Measurements from ENCODE around the gene SLC27A1. TPM values are rescaled to one million over a fixed set of nuclear protein-coding genes. Genes with fewer than 3 reads are reported as not detected.

The SLC27A1 gene
- total RNA-seq, 1 donor from 2014 or later, result 4.3 TPM

GRCh38 chr19:17526922-17527321 is 56.6 kb downstream of the SLC27A1 start:
- intact Hi-C loops (cut with micrococcal nuclease), result loop anchor here (1.0 to 10.0 kb wide), 6 partner anchors 12 to 648 kb away; partner anchors contain the start of genes IFI30 and MAST3
- Mint-ChIP-seq H3K4me3 (peak overlapping the region; percentile 90), H3K27me3 (no peaks in the 10 kb centered on the region), H3K36me3 (ENCODE audit: low read depth) (peaks cover 45% of the 10 kb centered on the region), H3K4me1 (peaks cover 84% of the 10 kb centered on the region), H3K9me3 (peaks cover 5% of the 10 kb centered on the region), H3K27ac (peak overlapping the region; percentile 94)
- ATAC-seq (ENCODE audit: low read depth) (peak; percentile 66), DNase-seq (peak; percentile 73)
- ChIA-PET CTCF (interaction anchor here (1.2 to 2.0 kb wide), 2 partner anchors 12 to 15 kb away, joined by 5 to 6 read pairs; no protein-coding TSS in a partner anchor), POLR2A (interaction anchor here (0.5 to 12.8 kb wide), 23 partner anchors 9 to 941 kb away, joined by 3 to 347 read pairs (median 5); partner anchors contain the start of genes BST2, FCHO1, JAK3 and JUND)
- TF ChIP-seq CTCF (IDR thresholded peaks at IDR 0.05), result no peak

GRCh38 chr19:17527326-17527725 is 57.0 kb downstream of the SLC27A1 start:
- POLR2A ChIA-PET, result interaction anchor here (0.6 to 12.8 kb wide), 18 partner anchors 9 to 941 kb away, joined by 3 to 347 read pairs (median 6); partner anchors contain the start of genes FCHO1, JAK3, JUND and PGLS
- no peaks in the 10 kb centered on the region for H3K27me3 Mint-ChIP-seq
- CTCF ChIA-PET, result interaction anchor here (0.6 to 2.0 kb wide), 3 partner anchors 11 to 15 kb away, joined by 3 to 6 read pairs (median 5); no protein-coding TSS in a partner anchor
- intact Hi-C loops (cut with micrococcal nuclease), result loop anchor here (1.0 to 10.0 kb wide), 6 partner anchors 12 to 647 kb away; partner anchors contain the start of genes IFI30 and MAST3
- DNase-seq (no peak), ATAC-seq (ENCODE audit: low read depth) (peak; percentile 3)
- peaks cover 82% of the 10 kb centered on the region for H3K4me1 Mint-ChIP-seq
- H3K36me3 Mint-ChIP-seq (ENCODE audit: low read depth), result peaks cover 48% of the 10 kb centered on the region
- peak overlapping the region; percentile 94 for H3K27ac Mint-ChIP-seq
- TF ChIP-seq CTCF (IDR thresholded peaks at IDR 0.05), result no peak
- peaks cover 5% of the 10 kb centered on the region for H3K9me3 Mint-ChIP-seq
- H3K4me3 Mint-ChIP-seq, result peak overlapping the region; percentile 90

GRCh38 chr19:17528610-17529009 is 58.3 kb downstream of the SLC27A1 start:
- no peak for TF ChIP-seq CTCF (IDR thresholded peaks at IDR 0.05)
- H3K36me3 Mint-ChIP-seq (ENCODE audit: low read depth), result peaks cover 55% of the 10 kb centered on the region
- peaks cover 77% of the 10 kb centered on the region for H3K4me1 Mint-ChIP-seq
- intact Hi-C loops (cut with micrococcal nuclease), result loop anchor here (5.0 to 10.0 kb wide), 3 partner anchors 44 to 646 kb away; partner anchors contain the start of genes IFI30 and MAST3
- peak overlapping the region; percentile 94 for H3K27ac Mint-ChIP-seq
- no peaks in the 10 kb centered on the region for H3K27me3 Mint-ChIP-seq
- no peak for ATAC-seq (ENCODE audit: low read depth)
- peaks cover 5% of the 10 kb centered on the region for H3K9me3 Mint-ChIP-seq
- no peak for DNase-seq
- ChIA-PET POLR2A (interaction anchor here (0.6 to 12.8 kb wide), 9 partner anchors 8 to 251 kb away, joined by 3 to 347 read pairs (median 6); partner anchors contain the start of genes MVB12A and PGLS), CTCF (interaction anchor here (1.2 to 2.3 kb wide), 3 partner anchors 10 to 26 kb away, joined by 3 to 12 read pairs (median 4); partner anchors contain the start of gene PGLS)
- H3K4me3 Mint-ChIP-seq, result peak overlapping the region; percentile 90

GRCh38 chr19:17529239-17530158 is 59.2 kb downstream of the SLC27A1 start:
- DNase-seq, result no peak
- Mint-ChIP-seq H3K36me3 (ENCODE audit: low read depth) (peaks cover 61% of the 10 kb centered on the region), H3K4me3 (peak overlapping the region; percentile 90), H3K27me3 (no peaks in the 10 kb centered on the region), H3K27ac (peak overlapping the region; percentile 94), H3K4me1 (peaks cover 71% of the 10 kb centered on the region), H3K9me3 (peaks cover 5% of the 10 kb centered on the region)
- intact Hi-C loops (cut with micrococcal nuclease), result loop anchor here (5.0 to 10.0 kb wide), 3 partner anchors 43 to 645 kb away; partner anchors contain the start of genes IFI30 and MAST3
- ChIA-PET POLR2A (interaction anchor here (0.6 to 12.8 kb wide), 13 partner anchors 9 to 944 kb away, joined by 3 to 347 read pairs (median 6); partner anchors contain the start of genes MVB12A and PGLS), CTCF (interaction anchor here (1.2 to 2.7 kb wide), 7 partner anchors 9 to 44 kb away, joined by 3 to 19 read pairs (median 5); partner anchors contain the start of gene PGLS)
- TF ChIP-seq CTCF (IDR thresholded peaks at IDR 0.05), result no peak
- ATAC-seq (ENCODE audit: low read depth), result no peak

Data from activated B cell treated with CpG ODN at 0.5 μM for 24 hours (primary cell).